ENCODE measurements around the gene DNAL1.

The DNAL1 gene

GRCh38 chr14:73717711-73718417 lies 73.1 kb downstream of the DNAL1 start:
- H2AFZ ChIP-seq (ENCODE audit: low read length) = no peak overlapping the region
- no peaks in the 10 kb centered on the region for H3K9me3 ChIP-seq (ENCODE audit: low read length)
- H3K9me2 ChIP-seq (ENCODE audit: low read depth, low read length) = no peaks in the 10 kb centered on the region
- no peaks in the 10 kb centered on the region for H3K79me2 ChIP-seq (ENCODE audit: insufficient read depth, low read length)
- no peaks in the 10 kb centered on the region for H4K20me1 ChIP-seq (ENCODE audit: insufficient read depth, low read length)
- H3K4me3 ChIP-seq (ENCODE audit: low read depth, low read length, poor library complexity, severe bottlenecking) = no peak overlapping the region
- no peaks in the 10 kb centered on the region for H3K27me3 ChIP-seq (ENCODE audit: insufficient read depth, low read length)
- H3K36me3 ChIP-seq (ENCODE audit: insufficient read depth, low read length) = peaks cover 68% of the 10 kb centered on the region
- no peak overlapping the region for H3K4me2 ChIP-seq (ENCODE audit: low read length)
- H3F3A ChIP-seq (ENCODE audit: insufficient read depth, low read length) = peaks cover 16% of the 10 kb centered on the region
- TF ChIP-seq CTCF (IDR thresholded peaks at IDR 0.05; ENCODE audit: low read length) (no peak), EZH2 (IDR thresholded peaks at IDR 0.05; ENCODE audit: borderline replicate concordance, low read length) (no peak)
- H3K27ac ChIP-seq (ENCODE audit: low read depth, low read length, poor library complexity, severe bottlenecking) = no peak overlapping the region
- peaks cover 13% of the 10 kb centered on the region for H3K4me1 ChIP-seq (ENCODE audit: insufficient read depth, low read length, severe bottlenecking)
- no peak overlapping the region for H3K9ac ChIP-seq (ENCODE audit: low read length)

- H4K20me1 ChIP-seq (ENCODE audit: insufficient read depth, low read length) = no peaks in the 10 kb centered on the region
- H3K4me2 ChIP-seq (ENCODE audit: low read length) = no peak overlapping the region
- peaks cover 6% of the 10 kb centered on the region for H3K4me1 ChIP-seq (ENCODE audit: insufficient read depth, low read length, severe bottlenecking)
- no peaks in the 10 kb centered on the region for H3K27me3 ChIP-seq (ENCODE audit: insufficient read depth, low read length)
- H2AFZ ChIP-seq (ENCODE audit: low read length) = no peak overlapping the region
- TF ChIP-seq EZH2 (IDR thresholded peaks at IDR 0.05; ENCODE audit: borderline replicate concordance, low read length) (no peak), CTCF (IDR thresholded peaks at IDR 0.05; ENCODE audit: low read length) (no peak)
- H3K9ac ChIP-seq (ENCODE audit: low read length) = no peak overlapping the region
- H3F3A ChIP-seq (ENCODE audit: insufficient read depth, low read length) = peaks cover 16% of the 10 kb centered on the region
- H3K27ac ChIP-seq (ENCODE audit: low read depth, low read length, poor library complexity, severe bottlenecking) = no peak overlapping the region
- no peaks in the 10 kb centered on the region for H3K9me2 ChIP-seq (ENCODE audit: low read depth, low read length)
- H3K9me3 ChIP-seq (ENCODE audit: low read length) = no peaks in the 10 kb centered on the region
- H3K36me3 ChIP-seq (ENCODE audit: insufficient read depth, low read length) = peaks cover 76% of the 10 kb centered on the region
- no peaks in the 10 kb centered on the region for H3K79me2 ChIP-seq (ENCODE audit: insufficient read depth, low read length)
- no peak overlapping the region for H3K4me3 ChIP-seq (ENCODE audit: low read depth, low read length, poor library complexity, severe bottlenecking)
Measured at GRCh38 chr14:73718418-73719251, 73.8 kb downstream of the DNAL1 start.

- Histone ChIP-seq H3K27me3 (ENCODE audit: insufficient read depth, low read length) (no peaks in the 10 kb centered on the region), H4K20me1 (ENCODE audit: insufficient read depth, low read length) (no peaks in the 10 kb centered on the region), H3K36me3 (ENCODE audit: insufficient read depth, low read length) (peaks cover 83% of the 10 kb centered on the region), H3K79me2 (ENCODE audit: insufficient read depth, low read length) (no peaks in the 10 kb centered on the region), H3K9me2 (ENCODE audit: low read depth, low read length) (no peaks in the 10 kb centered on the region), H3K4me3 (ENCODE audit: low read depth, low read length, poor library complexity, severe bottlenecking) (no peak overlapping the region), H3K4me2 (ENCODE audit: low read length) (no peak overlapping the region), H3K4me1 (ENCODE audit: insufficient read depth, low read length, severe bottlenecking) (peaks cover 5% of the 10 kb centered on the region), H3F3A (ENCODE audit: insufficient read depth, low read length) (peaks cover 16% of the 10 kb centered on the region), H3K9ac (ENCODE audit: low read length) (no peak overlapping the region), H3K27ac (ENCODE audit: low read depth, low read length, poor library complexity, severe bottlenecking) (no peak overlapping the region), H3K9me3 (ENCODE audit: low read length) (no peaks in the 10 kb centered on the region), H2AFZ (ENCODE audit: low read length) (no peak overlapping the region)
- TF ChIP-seq CTCF (IDR thresholded peaks at IDR 0.05; ENCODE audit: low read length) (no peak), EZH2 (IDR thresholded peaks at IDR 0.05; ENCODE audit: borderline replicate concordance, low read length) (no peak)
Measured at GRCh38 chr14:73719361-73719760, 74.6 kb downstream of the DNAL1 start.
